CD4-positive, alpha-beta T cell (primary cell): Measurements from ENCODE around the gene KRTAP12-2. TPM values are rescaled to one million over a fixed set of nuclear protein-coding genes. Genes with fewer than 3 reads are reported as not detected.
"Not testable (repeated sequence)": the region's sequence is repeated elsewhere in the genome, so short reads cannot be mapped to it uniquely, and the experiment has no call there.

Experiments
- ATAC-seq: fragments of 200-7000 bp; cut with Tn5 transposase; one replicate; pipeline ENCODE4 v1.10.0; 2022; ENCODE audit warnings: mild to moderate bottlenecking; ENCODE audit not compliant: poor library complexity
- CTCF ChIA-PET: fragments of 350-600 bp; sonication (Branson Sonifier 250); formaldehyde crosslinking; loops from one replicate; lab custom pipeline; 2021; ENCODE audit warnings: antibody characterized with exemption, inconsistent platforms; lab: Charles Lee
- POLR2A ChIA-PET: fragments of 350-600 bp; sonication (Branson Sonifier 250); formaldehyde crosslinking; loops from one replicate; lab custom pipeline; 2021; ENCODE audit warnings: antibody characterized with exemption, inconsistent platforms; lab: Charles Lee
- DNase-seq, 14 experiments: peaks; one replicate each; pipeline ENCODE4 v3.0.0-alpha.2; 2013 to 2020; ENCODE audit warnings: mixed read lengths in 2 of 14
- H3K27ac ChIP-seq, 2 donors: one replicate each; pipeline versions ENCODE4 v1.5.1 to v1.7.0; 2013; ENCODE audit warnings: low read length in 2 of 2, low read depth in 1 of 2, mild to moderate bottlenecking in 1 of 2
- H3K27me3 ChIP-seq, 2 experiments: 1 replicate in 1 of 2; 2 replicates in 1 of 2; pipeline versions ENCODE4 v1.6.1 to v1.7.0; 2013; ENCODE audit warnings: low read length in 2 of 2, control low read depth in 1 of 2, mild to moderate bottlenecking in 1 of 2, moderate library complexity in 1 of 2; ENCODE audit not compliant: insufficient read depth in 2 of 2, control insufficient read depth in 1 of 2
- H3K36me3 ChIP-seq: one replicate; pipeline ENCODE4 v1.6.1; 2013; ENCODE audit warnings: low read length, control low read depth; ENCODE audit not compliant: insufficient read depth
- H3K4me1 ChIP-seq: one replicate; pipeline ENCODE4 v1.6.1; 2013; ENCODE audit warnings: low read length, control low read depth; ENCODE audit not compliant: insufficient read depth
- H3K4me3 ChIP-seq: one replicate; pipeline ENCODE4 v1.5.1; 2013; ENCODE audit warnings: mild to moderate bottlenecking, low read length, moderate library complexity
- H3K9me3 ChIP-seq, 2 experiments: 1 replicate in 1 of 2; 2 replicates in 1 of 2; pipeline versions ENCODE4 v1.6.1 to v1.7.0; 2013; ENCODE audit warnings: low read length in 2 of 2, mild to moderate bottlenecking in 2 of 2, control low read depth in 1 of 2, moderate library complexity in 1 of 2; ENCODE audit not compliant: control insufficient read depth in 1 of 2, insufficient read depth in 1 of 2
- H3K27ac Mint-ChIP-seq: one replicate; pipeline ENCODE4 v1.8.0; 2020; ENCODE audit warnings: mixed read lengths
- H3K27me3 Mint-ChIP-seq: one replicate; pipeline ENCODE4 v1.8.0; 2021; ENCODE audit warnings: mixed read lengths
- H3K36me3 Mint-ChIP-seq: one replicate; pipeline ENCODE4 v1.8.0; 2021; ENCODE audit warnings: low read depth, mixed read lengths
- H3K4me1 Mint-ChIP-seq: one replicate; pipeline ENCODE4 v1.8.0; 2021; ENCODE audit warnings: low read depth, mixed read lengths
- H3K4me3 Mint-ChIP-seq: one replicate; pipeline ENCODE4 v1.8.0; 2020; ENCODE audit warnings: mild to moderate bottlenecking, mixed read lengths
- H3K9me3 Mint-ChIP-seq: one replicate; pipeline ENCODE4 v1.8.0; 2020; ENCODE audit warnings: mixed read lengths
- CTCF ChIP-seq: fragments of 200-600 bp; IDR thresholded peaks from one replicate; pipeline ENCODE4 v1.8.0; 2022; ENCODE audit warnings: antibody characterized with exemption, mild to moderate bottlenecking
- intact Hi-C, 2 experiments: fragments of 100-400 bp; cut with DNase I in 1 of 2; cut with micrococcal nuclease in 1 of 2; formaldehyde crosslinking; loops; one replicate each; pipeline versions ENCODE4 v1.15.1 to v1.9.0; 2023 to 2025; cut with DNase I, micrococcal nuclease
- total RNA-seq, 174 experiments: library from RNA in 2 of 174; stranded (reverse) in 2 of 174; gene quantifications; one replicate each; pipeline ENCODE4 v1.2.3 and lab custom pipeline; 2021 to 2026

Gene KRTAP12-2
- total RNA-seq, 2 experiments from 2014 or later, result not detected

DNA sequence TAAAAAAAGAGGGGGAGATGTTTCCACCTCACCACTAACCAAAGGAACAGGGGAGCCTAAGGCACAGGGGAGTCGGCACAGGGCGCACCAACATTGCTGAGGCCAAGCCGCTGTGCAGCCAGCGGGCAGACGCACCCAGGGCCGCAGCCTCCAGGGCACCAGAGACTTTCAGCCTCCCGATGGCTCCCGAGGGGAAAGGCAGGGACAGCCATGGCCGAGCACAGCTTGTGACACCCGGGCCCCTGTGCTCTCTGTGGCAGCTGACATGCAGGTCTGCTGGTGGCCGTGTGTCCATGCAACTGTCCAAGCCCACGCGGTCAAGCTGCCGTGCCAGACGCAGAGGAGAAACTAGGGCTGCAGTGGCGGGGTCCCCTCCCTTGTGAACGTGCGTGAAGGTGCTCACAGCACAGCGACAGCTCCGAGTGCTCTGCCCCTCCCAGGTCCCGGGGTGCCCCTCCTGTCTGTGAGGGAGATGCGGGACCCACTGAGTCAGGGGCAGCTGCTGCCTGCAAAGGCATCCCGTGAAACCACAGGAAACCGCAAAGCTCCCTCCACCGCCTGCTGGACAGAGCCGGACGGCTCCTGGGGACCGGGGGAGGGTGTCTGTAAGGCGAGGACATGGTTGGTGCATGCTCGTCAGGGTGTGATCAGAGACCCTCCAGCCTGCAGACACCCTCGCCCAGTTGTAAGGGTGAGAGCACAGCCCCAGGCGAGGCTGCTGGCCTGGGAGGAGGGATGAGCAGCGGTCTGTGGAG lies 18.0 kb downstream of the KRTAP12-2 start:
- Mint-ChIP-seq H3K27ac (no peak overlapping the region), H3K4me1 (peaks cover 6% of the 10 kb centered on the region), H3K36me3 (peaks cover 2% of the 10 kb centered on the region), H3K27me3 (no peaks in the 10 kb centered on the region), H3K4me3 (no peak overlapping the region), H3K9me3 (peaks cover 4% of the 10 kb centered on the region)
- ChIA-PET CTCF (no interaction called here), POLR2A (no interaction called here)
- peaks cover 5% of the 10 kb centered on the region for H3K4me1 ChIP-seq
- TF ChIP-seq CTCF, result no peak
- no peak overlapping the region for H3K27ac ChIP-seq
- no peak overlapping the region for H3K4me3 ChIP-seq
- ATAC-seq (no peak), DNase-seq (peak in 1 of 14 experiments; percentile 6)
- peaks cover 14 to 19% of the 10 kb centered on the region in 2 experiments for H3K9me3 ChIP-seq
- no peaks in the 10 kb centered on the region for H3K36me3 ChIP-seq
- intact Hi-C loops, result no loop called here
- no peaks in the 10 kb centered on the region for H3K27me3 ChIP-seq

DNA sequence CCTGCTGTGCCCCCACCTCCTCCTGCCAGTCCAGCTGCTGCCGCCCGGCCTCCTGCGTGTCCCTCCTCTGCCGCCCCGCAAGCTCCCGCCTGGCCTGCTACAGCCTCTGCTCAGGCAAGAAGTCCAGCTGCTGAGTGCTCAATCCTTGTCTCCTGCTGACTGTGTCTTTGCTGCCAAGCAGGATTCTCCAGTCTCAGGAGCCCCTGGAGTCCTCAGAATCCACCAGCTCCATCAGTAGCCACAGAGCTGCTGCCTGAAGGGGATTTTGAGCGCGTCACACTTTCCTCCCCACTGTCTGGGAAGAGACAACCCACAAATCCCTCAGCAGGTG lies 19.5 kb downstream of the KRTAP12-2 start:
- peak in 1 of 14 experiments; percentile 3 for DNase-seq
- H3K36me3 Mint-ChIP-seq, result peaks cover 5% of the 10 kb centered on the region

DNA sequence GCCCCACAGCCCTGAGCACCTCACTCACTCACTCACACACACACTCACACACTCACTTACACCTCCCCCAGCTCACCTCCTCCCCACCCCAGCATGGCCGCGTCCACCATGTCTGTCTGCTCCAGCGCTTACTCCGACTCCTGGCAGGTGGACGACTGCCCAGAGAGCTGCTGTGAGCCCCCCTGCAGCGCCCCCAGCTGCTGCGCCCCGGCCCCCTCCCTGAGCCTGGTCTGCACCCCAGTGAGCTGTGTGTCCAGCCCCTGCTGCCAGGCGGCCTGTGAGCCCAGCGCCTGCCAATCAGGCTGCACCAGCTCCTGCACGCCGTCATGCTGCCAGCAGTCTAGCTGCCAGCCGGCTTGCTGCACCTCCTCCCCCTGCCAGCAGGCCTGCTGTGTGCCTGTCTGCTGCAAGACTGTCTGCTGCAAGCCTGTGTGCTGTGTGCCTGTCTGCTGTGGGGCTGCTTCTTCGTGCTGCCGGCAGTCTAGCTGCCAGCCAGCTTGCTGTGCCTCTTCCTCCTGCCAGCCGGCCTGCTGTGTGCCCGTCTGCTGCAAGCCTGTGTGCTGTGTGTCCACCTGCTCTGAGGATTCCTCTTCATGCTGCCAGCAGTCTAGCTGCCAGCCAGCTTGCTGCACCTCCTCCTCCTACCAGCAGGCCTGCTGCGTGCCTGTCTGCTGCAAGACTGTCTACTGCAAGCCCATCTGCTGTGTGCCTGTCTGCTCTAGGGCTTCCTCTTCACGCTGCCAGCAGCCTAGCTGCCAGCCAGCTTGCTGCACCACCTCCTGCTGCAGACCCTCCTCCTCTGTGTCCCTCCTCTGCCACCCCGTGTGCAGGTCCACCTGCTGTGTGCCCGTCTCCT lies 20.1 kb downstream of the KRTAP12-2 start, which contains the start of gene KRTAP10-11:
Gene KRTAP10-11 (plus strand): TSS at position 49 of the 856 bp plus-strand sequence. CDS start 45 bp downstream, at position 94.
- H3K27me3 Mint-ChIP-seq, H3K36me3 Mint-ChIP-seq, H3K4me1 ChIP-seq, H3K4me1 Mint-ChIP-seq, H3K27ac Mint-ChIP-seq, H3K36me3 ChIP-seq, CTCF ChIA-PET, H3K4me3 Mint-ChIP-seq, H3K4me3 ChIP-seq, intact Hi-C loops, H3K27me3 ChIP-seq, H3K27ac ChIP-seq, ATAC-seq: not testable (repeated sequence)
- DNase-seq, result peak in 1 of 14 experiments; percentile 11
- peaks cover 10% of the 10 kb centered on the region for H3K9me3 Mint-ChIP-seq
- peaks cover 13 to 16% of the 10 kb centered on the region in 2 experiments for H3K9me3 ChIP-seq
- POLR2A ChIA-PET, result interaction anchor here (1.2 kb wide), 1 partner anchor 11 kb away, joined by 6 read pairs; the partner anchor contains the start of gene KRTAP12-3

More for the DNA sequence above, 19.5 kb downstream of the KRTAP12-2 start:
- no peak for ATAC-seq
- intact Hi-C loops, result no loop called here
- CTCF ChIA-PET, result no interaction called here
- Mint-ChIP-seq H3K4me1 (no peaks in the 10 kb centered on the region), H3K27ac (no peak overlapping the region), H3K9me3 (peaks cover 8% of the 10 kb centered on the region), H3K4me3 (no peak overlapping the region), H3K27me3 (no peaks in the 10 kb centered on the region)
- H3K9me3 ChIP-seq, result peaks cover 13 to 14% of the 10 kb centered on the region in 2 experiments
- H3K4me3 ChIP-seq, result no peak overlapping the region
- no peaks in the 10 kb centered on the region for H3K27me3 ChIP-seq
- no peaks in the 10 kb centered on the region for H3K36me3 ChIP-seq
- POLR2A ChIA-PET, result interaction anchor here (1.2 kb wide), 1 partner anchor 10 kb away, joined by 6 read pairs; the partner anchor contains the start of gene KRTAP12-3
- no peak for TF ChIP-seq CTCF
- no peak overlapping the region for H3K27ac ChIP-seq
- no peaks in the 10 kb centered on the region for H3K4me1 ChIP-seq
